Left lobe of liver (tissue), 2 donors: ENCODE measurements around the gene PRR19. TPM values are rescaled to one million over a fixed set of nuclear protein-coding genes. Genes with fewer than 3 reads are reported as not detected.
"Not testable (repeated sequence)": the region's sequence is repeated elsewhere in the genome, so short reads cannot be mapped to it uniquely, and the experiment has no call there.

Source experiments
- ATAC-seq: fragments of 200-7000 bp; cut with Tn5 transposase; one replicate; pipeline ENCODE4 v1.9.1; 2020; ENCODE audit warnings: mild to moderate bottlenecking, moderate library complexity
- DNase-seq: peaks from one replicate; pipeline ENCODE4 v3.0.0-alpha.2; 2020; ENCODE audit warnings: low spot score
- total RNA-seq: library from RNA; stranded (reverse); gene quantifications from one replicate; pipeline ENCODE4 v1.2.1, GENCODE V29; 2021
- donor health status: DM: no; HTN: no; CAD: no; lungs with moderate emphysema.
- donor health status: DM: no; HTN: yes; CAD: no.

Gene PRR19
- total RNA-seq, 1 donor from 2014 or later, result 0.65 TPM

DNA sequence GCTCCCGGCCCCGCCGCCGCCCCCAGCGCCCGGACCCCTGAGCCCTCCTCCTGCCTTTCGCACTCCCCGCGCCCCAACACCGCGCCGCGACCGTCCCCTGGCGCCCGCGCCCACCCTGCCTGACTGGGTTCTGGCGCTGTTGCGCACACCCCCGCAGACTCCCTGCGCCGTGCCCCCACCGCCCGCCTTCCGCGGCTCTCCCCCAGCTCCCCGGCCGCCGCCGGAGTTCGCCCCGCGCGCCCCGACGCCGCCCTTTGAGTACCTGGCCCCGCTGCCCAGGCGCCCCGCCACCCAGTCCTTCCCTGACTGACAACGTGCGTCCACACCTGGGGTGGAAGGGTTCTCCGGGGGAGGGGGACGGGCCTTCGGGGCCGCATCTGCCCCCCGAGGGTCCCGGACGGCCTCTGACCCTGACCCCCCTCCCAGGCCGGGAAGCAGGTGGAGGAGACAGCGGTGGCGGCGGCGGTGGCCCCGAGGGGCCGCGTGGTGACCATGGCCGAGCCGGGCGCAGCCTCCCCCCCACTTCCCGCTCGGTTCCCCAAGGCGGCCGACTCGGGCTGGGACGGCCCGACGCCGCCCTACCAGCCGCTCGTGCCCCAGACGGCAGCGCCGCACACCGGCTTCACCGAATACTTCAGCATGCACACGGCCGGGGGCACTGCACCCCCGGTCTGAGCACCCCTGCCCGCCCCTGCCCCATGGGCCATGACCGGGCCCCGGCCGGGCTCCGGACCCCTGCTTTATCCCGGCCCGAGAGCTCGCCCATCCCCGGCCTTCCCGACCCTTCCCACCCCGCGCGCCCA is 22.1 kb downstream of the PRR19 start:
- DNase-seq (no peak), ATAC-seq (no peak)

DNA sequence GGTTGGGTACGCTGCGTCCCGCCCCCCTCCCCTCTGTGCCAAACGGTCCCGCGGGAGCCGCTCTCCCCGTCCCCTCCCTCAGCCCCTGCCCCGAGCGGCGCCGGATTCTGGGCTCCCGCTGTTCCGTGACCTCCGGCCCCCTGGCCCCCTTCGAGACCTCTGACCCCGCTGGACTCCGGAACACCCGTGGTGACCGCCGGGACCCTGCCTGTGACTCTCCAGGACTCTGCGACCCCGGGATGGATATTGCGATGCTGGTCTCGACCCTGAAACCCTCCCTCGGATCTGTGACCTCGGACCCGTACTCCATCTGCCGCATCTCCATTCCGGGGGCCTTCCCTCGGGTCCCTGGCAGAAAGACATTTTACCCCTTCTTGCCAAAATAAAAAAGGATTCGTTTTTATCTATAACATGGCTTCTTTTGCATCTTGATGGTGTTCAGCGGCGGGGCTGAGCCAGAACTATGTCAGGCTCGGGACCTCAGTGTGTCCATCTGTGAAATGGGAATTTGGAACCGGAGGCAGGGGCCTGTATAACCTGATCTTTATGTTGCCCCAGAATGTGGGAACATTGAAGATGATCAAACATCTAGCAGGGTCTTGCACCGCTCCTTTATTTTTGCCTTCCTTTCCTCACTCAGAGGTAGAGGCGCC is 22.8 kb downstream of the PRR19 start:
- DNase-seq (no peak), ATAC-seq (no peak)

DNA sequence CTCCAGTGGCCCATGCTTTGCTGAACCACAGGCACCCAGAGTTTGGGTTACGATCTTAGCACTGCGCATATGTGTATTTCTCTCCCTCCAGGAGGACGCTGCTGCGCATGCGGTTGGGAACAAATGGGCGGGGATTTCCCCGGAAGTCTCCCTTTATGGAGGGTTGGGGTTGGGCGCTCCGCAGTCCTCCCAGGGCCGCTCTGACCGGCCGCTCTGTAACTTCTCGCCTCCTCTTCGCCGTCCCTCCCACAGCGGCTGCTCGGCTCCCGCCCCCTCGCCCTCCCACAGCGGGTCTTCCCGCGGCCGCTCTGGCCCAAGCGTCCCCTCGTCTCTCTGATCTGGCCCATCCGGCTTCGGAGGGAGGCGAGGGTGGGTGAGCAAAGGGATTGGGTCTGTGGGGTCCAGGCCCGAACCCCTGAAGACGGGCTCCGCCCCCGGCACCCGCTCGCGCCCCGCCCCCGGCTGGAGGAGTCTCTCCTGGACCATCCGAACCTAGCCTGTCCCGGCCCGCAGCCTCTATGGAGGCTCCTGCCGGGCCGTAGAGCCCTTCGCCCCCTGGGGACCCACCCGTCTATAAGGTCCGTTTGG is 23.5 kb downstream of the PRR19 start, which contains the start of gene MEGF8:
MEGF8 (plus strand) TSS at position 328 of the 588 bp plus-strand sequence. CDS start 609 bp downstream, outside the sequence.
- ATAC-seq (peak; percentile 96), DNase-seq (peak; percentile 97)

- DNase-seq (no peak), ATAC-seq (peak; percentile 15)
Measured at GRCh38 chr19:42325896-42326771, 24.2 kb downstream of the PRR19 start.

- no peak for ATAC-seq
- DNase-seq, result no peak
Measured at GRCh38 chr19:42326969-42327368, 25.0 kb downstream of the PRR19 start.

DNA sequence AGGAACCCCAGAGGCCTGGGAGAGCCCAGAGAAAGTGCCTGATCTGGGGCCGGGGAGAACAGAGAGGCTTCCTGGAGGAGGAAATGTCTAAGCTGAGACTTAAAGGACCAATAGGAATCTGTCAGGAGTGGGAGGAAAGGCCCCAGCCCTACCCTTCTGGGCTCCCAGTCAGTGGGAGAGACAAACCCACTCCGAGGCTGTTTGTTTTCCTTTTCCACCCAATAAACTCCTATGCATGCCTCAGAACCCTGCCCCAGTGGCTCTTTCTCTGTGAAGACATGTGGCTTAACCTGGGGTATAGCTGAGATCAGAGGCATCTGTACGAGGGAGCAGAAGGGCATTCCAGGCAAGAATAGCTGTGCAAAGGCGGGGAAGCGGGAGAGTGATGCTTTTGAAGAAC is 25.4 kb downstream of the PRR19 start:
- no peak for ATAC-seq
- DNase-seq, result no peak

DNA sequence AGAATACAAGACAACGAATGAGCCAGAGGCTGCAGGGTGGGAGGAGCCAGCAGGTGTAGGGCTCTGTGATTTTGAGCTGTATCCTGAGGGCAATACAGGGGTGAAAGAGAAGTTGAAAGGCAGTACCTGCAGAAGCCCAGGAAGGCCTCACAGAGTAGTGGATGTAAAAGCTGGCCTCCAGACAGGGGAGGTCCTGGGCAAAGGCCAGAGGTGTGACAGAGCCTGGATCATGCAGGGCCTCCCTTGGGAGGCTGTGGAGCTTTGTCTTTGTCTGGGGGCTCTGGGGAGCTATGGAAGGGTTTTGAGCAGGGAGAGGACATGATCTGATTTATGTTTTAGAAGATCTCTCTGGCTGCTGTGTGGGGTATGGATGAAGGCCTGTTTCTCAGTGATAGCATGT is 26.2 kb downstream of the PRR19 start:
- ATAC-seq (no peak), DNase-seq (no peak)

DNA sequence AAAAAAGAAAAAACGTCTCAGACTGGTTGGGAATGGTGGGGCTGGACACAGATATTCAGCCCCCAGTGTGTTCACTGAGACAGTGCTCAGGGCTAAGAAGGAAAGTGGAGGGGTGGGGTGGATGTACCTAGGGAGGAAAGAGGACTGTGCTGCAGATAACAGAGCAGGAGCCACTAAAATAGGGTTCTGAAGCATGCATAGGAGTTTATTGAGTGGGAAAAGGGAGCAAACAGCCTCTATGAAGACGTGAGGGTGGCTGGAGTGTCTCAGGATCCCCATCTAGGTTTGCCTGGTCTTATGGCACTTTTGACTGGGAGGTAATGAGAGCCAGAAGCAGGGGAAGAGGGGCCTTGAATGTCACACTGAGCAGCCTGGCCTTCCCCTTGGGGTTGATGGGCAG is 26.9 kb downstream of the PRR19 start:
- DNase-seq (no peak), ATAC-seq (no peak)

- DNase-seq (no peak), ATAC-seq (no peak)
Measured at GRCh38 chr19:42330241-42330711, 28.3 kb downstream of the PRR19 start.

- not testable (repeated sequence) for DNase-seq
Measured at GRCh38 chr19:42331333-42331732, 29.4 kb downstream of the PRR19 start.

GRCh38 chr19:42332059-42332458 is 30.1 kb downstream of the PRR19 start:
- no peak for DNase-seq
- no peak for ATAC-seq

More at GRCh38 chr19:42331333-42331732, 29.4 kb downstream of the PRR19 start:
- not testable (repeated sequence) for ATAC-seq

- DNase-seq (no peak), ATAC-seq (no peak)
Measured at GRCh38 chr19:42333018-42333417, 31.1 kb downstream of the PRR19 start.

DNA sequence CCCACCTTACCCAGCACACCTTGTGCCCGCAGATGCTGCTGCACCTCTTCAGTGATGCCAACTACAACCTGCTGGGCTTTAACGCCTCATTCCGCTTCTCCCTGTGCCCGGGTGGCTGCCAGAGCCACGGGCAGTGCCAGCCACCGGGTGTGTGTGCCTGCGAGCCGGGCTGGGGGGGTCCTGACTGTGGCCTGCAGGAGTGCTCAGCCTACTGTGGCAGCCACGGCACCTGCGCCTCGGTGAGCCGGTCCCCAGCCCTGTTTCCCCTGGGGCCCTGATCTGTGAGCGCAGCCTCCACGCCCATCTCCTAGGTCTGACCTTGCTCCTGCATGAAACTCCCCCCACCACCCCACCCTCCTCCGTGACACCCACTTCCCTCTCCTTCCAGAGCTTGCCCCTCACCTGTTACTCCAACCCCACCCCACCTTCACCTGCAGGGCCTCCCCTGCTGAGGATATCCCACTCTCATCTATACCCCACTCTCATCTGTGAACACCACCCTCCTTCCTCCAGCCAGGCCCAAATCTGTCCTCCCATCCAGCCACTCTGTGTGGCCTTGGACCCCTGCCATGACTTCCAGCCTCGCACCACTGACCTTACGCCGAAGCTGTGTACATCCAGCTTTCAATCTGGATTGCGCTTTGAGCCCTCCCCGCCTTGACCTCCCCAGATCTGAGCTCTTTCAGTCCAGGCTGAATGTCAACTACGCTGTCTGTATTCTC is 32.2 kb downstream of the PRR19 start:
- ATAC-seq (no peak), DNase-seq (no peak)

GRCh38 chr19:42334697-42335373 is 32.9 kb downstream of the PRR19 start:
- ATAC-seq (no peak), DNase-seq (no peak)

DNA sequence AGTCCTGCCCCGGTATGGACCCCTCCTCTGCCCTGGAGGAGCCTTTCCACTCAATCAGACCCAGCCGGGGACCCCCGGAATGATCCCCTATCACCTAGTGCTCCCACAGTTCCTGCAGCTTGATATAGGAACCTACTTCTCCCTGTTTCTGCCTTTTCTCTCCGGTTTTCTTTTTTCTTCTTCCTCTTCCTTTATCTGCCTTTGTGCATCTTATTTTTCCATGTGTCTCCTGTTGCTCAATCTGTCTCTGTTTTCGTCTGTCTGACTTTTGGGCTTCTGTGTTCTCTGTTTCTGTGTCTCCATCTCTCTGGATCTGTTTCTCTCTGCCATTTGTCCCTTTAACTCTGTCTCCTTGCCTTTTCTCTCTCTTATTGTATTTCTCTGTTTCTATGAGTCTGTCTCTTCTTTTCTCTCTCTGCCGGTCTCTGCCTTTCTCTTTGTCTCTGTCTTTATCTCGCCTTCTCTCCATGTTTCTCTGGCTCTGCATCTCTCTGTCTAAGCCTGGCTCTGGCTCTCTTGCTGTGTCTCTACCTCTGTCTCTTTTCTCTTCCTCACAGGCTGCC is 33.5 kb downstream of the PRR19 start:
- ATAC-seq (no peak), DNase-seq (no peak)

DNA sequence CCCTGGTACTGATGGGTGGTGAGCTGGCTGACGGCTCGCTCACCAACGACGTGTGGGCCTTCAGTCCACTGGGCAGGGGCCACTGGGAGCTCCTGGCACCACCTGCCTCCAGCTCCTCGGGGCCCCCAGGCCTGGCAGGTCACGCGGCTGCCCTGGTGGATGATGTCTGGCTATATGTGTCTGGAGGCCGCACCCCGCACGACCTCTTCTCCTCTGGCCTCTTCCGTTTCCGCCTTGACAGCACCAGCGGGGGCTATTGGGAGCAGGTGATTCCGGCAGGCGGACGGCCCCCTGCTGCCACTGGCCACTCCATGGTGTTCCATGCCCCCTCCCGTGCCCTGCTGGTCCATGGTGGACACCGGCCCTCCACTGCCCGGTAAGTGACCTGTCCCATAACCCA is 34.0 kb downstream of the PRR19 start:
- ATAC-seq, result no peak
- DNase-seq, result no peak

GRCh38 chr19:42339126-42339860 is 37.4 kb downstream of the PRR19 start:
- ATAC-seq, DNase-seq: not testable (repeated sequence)

- not testable (repeated sequence) for DNase-seq, ATAC-seq
Measured at GRCh38 chr19:42339922-42340321, 38.0 kb downstream of the PRR19 start.
